HepG2 (cell line): ENCODE measurements around the gene RBL1. TPM values are rescaled to one million over a fixed set of nuclear protein-coding genes. Genes with fewer than 3 reads are reported as not detected.
A peak's percentile ranks its signal among the peaks of the same experiment; 100 is the strongest.

Source experiments
- ARNT2 ChIP-seq: sonication (generic); formaldehyde crosslinking; IDR thresholded peaks from 2 replicates; pipeline ENCODE4 v1.8.0; 2022; ENCODE audit warnings: mild to moderate bottlenecking, low read depth, missing genetic modification reagents, moderate library complexity
- ARNTL ChIP-seq: sonication (generic); formaldehyde crosslinking; IDR thresholded peaks from 2 replicates; pipeline ENCODE4 v1.4.0; 2020; ENCODE audit warnings: mild to moderate bottlenecking, missing genetic modification reagents
- BRCA1 ChIP-seq: sonication (generic); formaldehyde crosslinking; IDR thresholded peaks from 2 replicates; pipeline ENCODE4 v1.4.0; 2020; ENCODE audit warnings: missing genetic modification reagents
- FOXO1 ChIP-seq: sonication (generic); formaldehyde crosslinking; IDR thresholded peaks from 2 replicates; pipeline ENCODE4 v1.4.0; 2020; ENCODE audit warnings: missing genetic modification reagents
- MTA3 ChIP-seq: sonication (generic); formaldehyde crosslinking; IDR thresholded peaks from 2 replicates; pipeline ENCODE4 v1.4.0; 2020; ENCODE audit warnings: missing genetic modification reagents
- NCOR1 ChIP-seq: fragments of 200-600 bp; sonication (generic); IDR thresholded peaks from 2 replicates; pipeline ENCODE4 v1.7.0; 2017; ENCODE audit warnings: antibody characterized with exemption, low read length, borderline replicate concordance
- PBX2 ChIP-seq: IDR thresholded peaks from 2 replicates; pipeline ENCODE4 v1.6.1; 2016; ENCODE audit warnings: control low read depth
- PITX1 ChIP-seq: sonication (generic); formaldehyde crosslinking; IDR thresholded peaks from 2 replicates; pipeline ENCODE4 v1.5.1; 2020; ENCODE audit warnings: mild to moderate bottlenecking, missing genetic modification reagents
- RBAK ChIP-seq: sonication (generic); formaldehyde crosslinking; IDR thresholded peaks from 2 replicates; pipeline ENCODE4 v1.5.1; 2020; ENCODE audit warnings: mild to moderate bottlenecking, missing genetic modification reagents
- SMARCC2 ChIP-seq: fragments of 450-650 bp; IDR thresholded peaks from 2 replicates; pipeline ENCODE4 v1.6.1; 2017; ENCODE audit warnings: antibody characterized with exemption, mild to moderate bottlenecking
- SNAPC2 ChIP-seq: sonication (generic); formaldehyde crosslinking; IDR thresholded peaks from 2 replicates; pipeline ENCODE4 v1.8.1; 2022; ENCODE audit warnings: mild to moderate bottlenecking, missing genetic modification reagents
- SNAPC5 ChIP-seq: sonication (generic); formaldehyde crosslinking; IDR thresholded peaks from 2 replicates; pipeline ENCODE4 v1.8.1; 2023; ENCODE audit warnings: mild to moderate bottlenecking, missing genetic modification reagents, borderline replicate concordance
- ZFP37 ChIP-seq: sonication (generic); formaldehyde crosslinking; IDR thresholded peaks from 2 replicates; pipeline ENCODE4 v1.4.0; 2020; ENCODE audit warnings: missing genetic modification reagents, borderline replicate concordance
- ZNF879 ChIP-seq: sonication (generic); formaldehyde crosslinking; IDR thresholded peaks from 2 replicates; pipeline ENCODE4 v1.8.1; 2023; ENCODE audit warnings: missing genetic modification reagents
- polyA plus RNA-seq, 8 experiments: library from polyadenylated mRNA; depleted of rRNA in 3 of 8; stranded (reverse) in 7 of 8; unstranded in 1 of 8; fragments of >200 nt; fragmentation: Illumina TruSeq in 4 of 8; extraction: Trizol in 4 of 8; gene quantifications; 2 replicates each; pipeline versions ENCODE4 v1.2.1 to v1.2.3, GENCODE V29; 2011 to 2016; ENCODE audit warnings: low read depth in 4 of 8, missing spikeins in 1 of 8, mixed read lengths in 1 of 8; ENCODE audit not compliant: insufficient read depth in 1 of 8
- total RNA-seq, 5 experiments: library from RNA; depleted of rRNA; stranded (reverse); fragments of >200 nt; fragmentation: Illumina TruSeq; extraction: Trizol; gene quantifications; 2 replicates each; pipeline ENCODE4 v1.2.3, GENCODE V29; 2016; ENCODE audit warnings: low read depth in 1 of 5

RBL1 gene
- total and polyA plus RNA-seq, 2 of the 13 experiments (the other 11 are each of a cell fraction or from before 2014, with no cell fraction given), result 6.0 to 27.5 TPM

- no peak for TF ChIP-seq FOXO1 (CRISPR knock-in tag)
- TF ChIP-seq ARNTL (CRISPR knock-in tag), result peak; percentile 55; the same call in 1 of the 2 replicates
- TF ChIP-seq MTA3, result peak; percentile 42; the same call in 1 of the 2 replicates
- no peak for TF ChIP-seq ZNF879
- no peak for TF ChIP-seq SNAPC5
- TF ChIP-seq NCOR1, result no peak; the same call in 1 of the 2 replicates
- TF ChIP-seq ZFP37, result no peak
- TF ChIP-seq SNAPC2 (CRISPR knock-in tag), result 0 out of 2 replicates have a peak, but pooled peaks have one; percentile 17
- TF ChIP-seq BRCA1, result peak; percentile 13; the same call in 1 of the 2 replicates
- TF ChIP-seq RBAK, result no peak
- 0 out of 2 replicates have a peak, but pooled peaks have one; percentile 14 for TF ChIP-seq SMARCC2
- TF ChIP-seq PBX2 (CRISPR knock-in tag), result no peak
- peak; percentile 32 for TF ChIP-seq PITX1 (CRISPR knock-in tag)
- TF ChIP-seq ARNT2 (CRISPR knock-in tag), result 0 out of 2 replicates have a peak, but pooled peaks have one; percentile 22
These were observed 143.6 kb downstream of the RBL1 start (continued) for GRCh38 chr20:36951979-36952738.
